Adrenal gland (tissue), 5 donors: ENCODE data around the gene REG4.

Experiments
- CTCF ChIP-seq, 6 experiments: fragments of 450-650 bp in 4 of 6; fragments of 200-600 bp in 2 of 6; sonication (generic) in 1 of 6; IDR thresholded peaks; 1 replicate in 5 of 6; 2 replicates in 1 of 6; pipeline versions ENCODE4 v1.5.1 to v1.8.0; 2016 to 2021; ENCODE audit warnings: antibody characterized with exemption in 6 of 6, mild to moderate bottlenecking in 2 of 6, moderate library complexity in 1 of 6
- POLR2A ChIP-seq, 2 donors: fragments of 450-650 bp; IDR thresholded peaks; one replicate each; pipeline ENCODE4 v1.6.1; 2017; ENCODE audit warnings: antibody characterized with exemption in 2 of 2, mild to moderate bottlenecking in 2 of 2, moderate library complexity in 1 of 2
- donor health status: DM: no; HTN: no; CAD: no.

- no peak for TF ChIP-seq POLR2A (IDR thresholded peaks at IDR 0.05)
- no peak for TF ChIP-seq CTCF (IDR thresholded peaks at IDR 0.05)
Measured at GRCh38 chr1:119752592-119752991, 58.7 kb downstream of the REG4 start.
